ENCODE results near the gene ADCK2.

The ADCK2 gene

DNA sequence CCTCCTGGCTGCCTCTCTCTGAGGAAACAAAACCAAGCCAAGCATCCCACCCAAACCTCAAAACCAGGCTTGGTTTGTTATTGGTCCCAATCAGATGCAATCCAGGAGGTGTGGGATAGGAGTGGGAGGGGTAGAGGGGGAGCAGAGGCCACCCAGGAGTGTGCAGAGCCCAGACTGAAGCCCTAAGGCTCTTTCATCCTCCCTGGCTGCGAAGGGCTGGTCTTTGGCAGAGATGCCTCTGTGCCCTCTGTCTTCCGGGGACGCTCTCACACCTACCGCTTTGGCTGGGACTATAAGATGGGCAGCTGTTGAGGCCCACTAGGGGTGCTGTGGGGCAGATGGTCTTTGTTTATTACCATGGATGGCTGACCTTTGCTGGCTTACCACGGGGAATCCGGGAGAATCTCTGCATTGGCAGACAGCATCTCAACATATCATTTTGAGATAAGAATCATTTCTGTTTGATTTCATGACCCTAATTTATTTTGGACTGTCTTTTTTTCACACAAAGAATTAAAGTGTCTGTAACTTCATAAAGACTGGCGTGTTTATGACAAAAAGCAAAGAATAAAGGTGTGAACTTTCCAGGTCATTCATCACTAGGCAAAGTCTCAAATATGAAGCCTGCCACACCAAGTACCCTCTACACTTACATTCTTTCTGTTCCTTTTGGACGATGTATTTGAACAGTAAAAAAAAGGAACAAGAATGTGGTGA, 25.7 kb upstream of the ADCK2 start:
- no peak for TF ChIP-seq TAF1 (IDR thresholded peaks at IDR 0.05; ENCODE audit: low read depth)
- no peak for TF ChIP-seq CREB1 (IDR thresholded peaks at IDR 0.05; ENCODE audit: low read depth)
- 0 out of 2 replicates have a peak, but pooled peaks have one; percentile 12 for TF ChIP-seq MAX (IDR thresholded peaks at IDR 0.05)
- TF ChIP-seq RAD21 (IDR thresholded peaks at IDR 0.05; ENCODE audit: low read depth): peak; percentile 28; the same call in 1 of the 2 replicates

GRCh38 chr7:140649556-140650205, 23.1 kb upstream of the ADCK2 start:
- TF ChIP-seq YY1 (IDR thresholded peaks at IDR 0.05; ENCODE audit: low read depth) (no peak), EP300 (IDR thresholded peaks at IDR 0.05; ENCODE audit: borderline replicate concordance) (no peak), MAX (IDR thresholded peaks at IDR 0.05) (no peak), REST (IDR thresholded peaks at IDR 0.05; ENCODE audit: low read depth) (no peak), RAD21 (IDR thresholded peaks at IDR 0.05; ENCODE audit: low read depth) (no peak), TAF1 (IDR thresholded peaks at IDR 0.05; ENCODE audit: low read depth) (no peak), EGR1 (IDR thresholded peaks at IDR 0.05) (no peak), ZBTB7A (IDR thresholded peaks at IDR 0.05; ENCODE audit: low read depth) (no peak), CEBPB (IDR thresholded peaks at IDR 0.05) (no peak), TCF12 (IDR thresholded peaks at IDR 0.05; ENCODE audit: low read depth) (no peak), CREB1 (IDR thresholded peaks at IDR 0.05; ENCODE audit: low read depth) (no peak), NFIC (IDR thresholded peaks at IDR 0.05) (no peak), FOXM1 (IDR thresholded peaks at IDR 0.05; ENCODE audit: borderline replicate concordance, low read depth) (no peak), TEAD4 (IDR thresholded peaks at IDR 0.05) (no peak)
- TF ChIP-seq, protein P1, sequence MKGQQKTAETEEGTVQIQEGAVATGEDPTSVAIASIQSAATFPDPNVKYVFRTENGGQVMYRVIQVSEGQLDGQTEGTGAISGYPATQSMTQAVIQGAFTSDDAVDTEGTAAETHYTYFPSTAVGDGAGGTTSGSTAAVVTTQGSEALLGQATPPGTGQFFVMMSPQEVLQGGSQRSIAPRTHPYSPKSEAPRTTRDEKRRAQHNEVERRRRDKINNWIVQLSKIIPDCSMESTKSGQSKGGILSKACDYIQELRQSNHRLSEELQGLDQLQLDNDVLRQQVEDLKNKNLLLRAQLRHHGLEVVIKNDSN (IDR thresholded peaks at IDR 0.05): no peak

- no peak for TF ChIP-seq RAD21 (IDR thresholded peaks at IDR 0.05; ENCODE audit: low read depth)
- TF ChIP-seq CREB1 (IDR thresholded peaks at IDR 0.05; ENCODE audit: low read depth): no peak
- TF ChIP-seq TCF12 (IDR thresholded peaks at IDR 0.05; ENCODE audit: low read depth): no peak
- no peak for TF ChIP-seq EP300 (IDR thresholded peaks at IDR 0.05; ENCODE audit: borderline replicate concordance)
- TF ChIP-seq, protein P1 (IDR thresholded peaks at IDR 0.05): no peak
- TF ChIP-seq ZBTB7A (IDR thresholded peaks at IDR 0.05; ENCODE audit: low read depth): no peak
- TF ChIP-seq REST (IDR thresholded peaks at IDR 0.05; ENCODE audit: low read depth): no peak
- no peak for TF ChIP-seq EGR1 (IDR thresholded peaks at IDR 0.05)
- TF ChIP-seq CEBPB (IDR thresholded peaks at IDR 0.05): no peak
- TF ChIP-seq NFIC (IDR thresholded peaks at IDR 0.05): no peak
- no peak for TF ChIP-seq TEAD4 (IDR thresholded peaks at IDR 0.05)
- no peak for TF ChIP-seq TAF1 (IDR thresholded peaks at IDR 0.05; ENCODE audit: low read depth)
- no peak for TF ChIP-seq MAX (IDR thresholded peaks at IDR 0.05)
- TF ChIP-seq YY1 (IDR thresholded peaks at IDR 0.05; ENCODE audit: low read depth): no peak
- TF ChIP-seq FOXM1 (IDR thresholded peaks at IDR 0.05; ENCODE audit: borderline replicate concordance, low read depth): no peak
Observed at GRCh38 chr7:140650367-140650766, 22.4 kb upstream of the ADCK2 start.

DNA sequence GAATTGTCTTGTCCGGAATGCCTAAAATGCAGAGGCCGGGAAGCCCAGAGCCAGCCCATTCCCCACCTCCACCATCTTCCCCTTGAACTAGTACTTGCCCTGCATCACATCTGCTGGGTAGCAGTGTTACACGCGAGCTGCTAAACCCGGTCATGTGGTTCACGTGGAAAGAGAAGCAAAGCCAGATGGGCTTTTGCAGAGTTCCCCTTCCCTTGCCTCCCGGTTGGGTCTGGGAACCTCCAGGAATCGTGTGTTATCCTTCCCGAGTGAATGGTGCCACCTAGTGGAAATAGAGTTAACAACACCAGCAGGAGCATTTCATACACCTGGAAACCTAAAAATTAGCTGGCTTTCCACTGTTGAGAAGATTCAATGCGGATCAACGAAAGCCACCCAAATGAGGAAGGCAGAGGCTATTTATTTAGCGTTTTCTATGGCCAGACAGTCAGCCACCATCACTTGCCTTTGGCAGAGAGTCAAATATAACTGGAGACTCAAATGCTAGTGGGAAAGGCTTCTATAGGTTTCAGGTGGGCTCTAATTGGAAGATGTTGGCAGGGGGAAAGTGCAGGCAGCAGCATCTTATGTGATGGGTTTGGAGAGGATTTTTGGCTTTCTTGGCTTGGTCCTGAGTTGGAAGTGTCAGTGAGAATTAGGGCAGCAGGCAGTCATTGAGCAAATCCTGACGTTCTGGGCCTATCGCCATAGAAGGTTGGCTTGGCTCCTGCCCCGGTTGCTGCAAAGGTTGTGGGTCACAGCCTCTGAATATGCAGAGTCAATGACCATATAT, 19.2 kb upstream of the ADCK2 start:
- TF ChIP-seq EGR1 (IDR thresholded peaks at IDR 0.05) (no peak), CEBPB (IDR thresholded peaks at IDR 0.05) (no peak), FOXM1 (IDR thresholded peaks at IDR 0.05; ENCODE audit: borderline replicate concordance, low read depth) (no peak), TEAD4 (IDR thresholded peaks at IDR 0.05) (no peak), RAD21 (IDR thresholded peaks at IDR 0.05; ENCODE audit: low read depth) (peak; percentile 98), TAF1 (IDR thresholded peaks at IDR 0.05; ENCODE audit: low read depth) (no peak)

DNA sequence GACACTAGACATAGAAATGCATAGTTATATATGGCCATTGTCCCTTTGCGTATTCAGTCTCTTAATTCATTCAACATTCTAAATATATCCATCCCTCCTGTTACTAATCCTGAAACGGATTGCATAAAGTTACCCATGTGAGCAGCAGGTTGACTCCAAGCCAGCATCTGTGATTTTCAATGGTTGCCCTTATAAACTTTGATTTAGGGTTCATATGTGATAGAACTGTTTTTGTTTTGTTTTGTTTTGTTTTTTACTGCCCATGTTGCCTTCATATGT, 18.7 kb upstream of the ADCK2 start:
- TF ChIP-seq FOXM1 (IDR thresholded peaks at IDR 0.05; ENCODE audit: borderline replicate concordance, low read depth): no peak
